B cell (primary cell): Measurements from ENCODE around the gene ANKS1A.

ENCODE experiments used
- EZH2 ChIP-seq: IDR thresholded peaks from 2 replicates; pipeline ENCODE4 v1.6.1; 2012; ENCODE audit warnings: borderline replicate concordance, low read depth, mild to moderate bottlenecking, moderate library complexity, low read length; ENCODE audit not compliant: insufficient read depth, poor library complexity, severe bottlenecking
- TF ChIP-seq, protein P1 (sequence below): fragments of 200-600 bp; IDR thresholded peaks from one replicate; pipeline ENCODE4 v1.8.0; 2022; ENCODE audit warnings: antibody characterized with exemption, mild to moderate bottlenecking

DNA sequence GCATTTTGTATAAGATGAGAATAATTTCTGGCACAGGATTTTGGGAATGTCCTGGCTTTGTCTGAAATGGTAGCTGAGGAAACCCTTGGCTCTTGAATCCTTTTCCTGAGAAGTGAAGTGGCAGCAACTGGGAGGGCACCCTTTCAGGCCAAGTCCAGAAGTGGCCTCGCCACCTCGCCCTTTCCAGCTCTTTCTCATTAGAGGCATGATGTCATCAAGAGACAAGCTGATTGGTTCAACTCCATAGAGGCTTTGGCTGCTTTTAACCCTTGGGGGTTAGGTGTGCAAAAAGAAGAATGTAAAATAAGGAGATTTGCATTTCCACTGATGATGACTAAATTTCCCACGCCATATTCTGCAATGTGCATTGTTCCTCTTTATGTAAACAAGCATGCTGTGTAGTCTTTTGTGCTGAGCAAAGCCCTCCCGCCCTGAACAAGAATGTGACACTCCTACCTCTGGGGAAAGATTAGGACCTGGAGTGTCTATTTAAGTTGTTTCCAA lies 135.5 kb downstream of the ANKS1A start:
- TF ChIP-seq, protein P1, sequence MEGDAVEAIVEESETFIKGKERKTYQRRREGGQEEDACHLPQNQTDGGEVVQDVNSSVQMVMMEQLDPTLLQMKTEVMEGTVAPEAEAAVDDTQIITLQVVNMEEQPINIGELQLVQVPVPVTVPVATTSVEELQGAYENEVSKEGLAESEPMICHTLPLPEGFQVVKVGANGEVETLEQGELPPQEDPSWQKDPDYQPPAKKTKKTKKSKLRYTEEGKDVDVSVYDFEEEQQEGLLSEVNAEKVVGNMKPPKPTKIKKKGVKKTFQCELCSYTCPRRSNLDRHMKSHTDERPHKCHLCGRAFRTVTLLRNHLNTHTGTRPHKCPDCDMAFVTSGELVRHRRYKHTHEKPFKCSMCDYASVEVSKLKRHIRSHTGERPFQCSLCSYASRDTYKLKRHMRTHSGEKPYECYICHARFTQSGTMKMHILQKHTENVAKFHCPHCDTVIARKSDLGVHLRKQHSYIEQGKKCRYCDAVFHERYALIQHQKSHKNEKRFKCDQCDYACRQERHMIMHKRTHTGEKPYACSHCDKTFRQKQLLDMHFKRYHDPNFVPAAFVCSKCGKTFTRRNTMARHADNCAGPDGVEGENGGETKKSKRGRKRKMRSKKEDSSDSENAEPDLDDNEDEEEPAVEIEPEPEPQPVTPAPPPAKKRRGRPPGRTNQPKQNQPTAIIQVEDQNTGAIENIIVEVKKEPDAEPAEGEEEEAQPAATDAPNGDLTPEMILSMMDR: no peak
- TF ChIP-seq EZH2: no peak
